HFFc6 (cell line): Measurements from ENCODE around the gene SLC44A3. TPM values are rescaled to one million over a fixed set of nuclear protein-coding genes. Genes with fewer than 3 reads are reported as not detected.

Experiments
- DNase-seq: peaks from one replicate; pipeline ENCODE4 v3.0.0-alpha.2; 2018
- H3K27ac Mint-ChIP-seq: 2 replicates; pipeline ENCODE4 v1.8.0; 2020; ENCODE audit warnings: mild to moderate bottlenecking, mixed read lengths
- H3K27me3 Mint-ChIP-seq: 2 replicates; pipeline ENCODE4 v1.8.0; 2021; ENCODE audit warnings: mild to moderate bottlenecking, moderate library complexity, mixed read lengths; ENCODE audit not compliant: insufficient read depth
- H3K36me3 Mint-ChIP-seq: 2 replicates; pipeline ENCODE4 v1.8.0; 2021; ENCODE audit warnings: low read depth, mixed read lengths
- H3K4me1 Mint-ChIP-seq: 2 replicates; pipeline ENCODE4 v1.8.0; 2020; ENCODE audit warnings: low read depth, mixed read lengths
- H3K4me3 Mint-ChIP-seq: 2 replicates; pipeline ENCODE4 v1.8.0; 2020; ENCODE audit warnings: mild to moderate bottlenecking, moderate library complexity, mixed read lengths
- H3K9me3 Mint-ChIP-seq: 2 replicates; pipeline ENCODE4 v1.8.0; 2020; ENCODE audit warnings: mild to moderate bottlenecking, mixed read lengths
- total RNA-seq, 6 experiments: library from RNA; stranded (reverse); fragmentation: NEBNext Ultra II Directional; extraction: Animal tissue kit (Norgen Biotek cat#: 25700); gene quantifications; 2 replicates in 1 of 6; 3 replicates in 5 of 6; pipeline ENCODE4 v1.2.3, GENCODE V29; 2021
- TF ChIP-seq, protein P1 (sequence below): fragments of 200-600 bp; sonication (generic); IDR thresholded peaks from 2 replicates; pipeline ENCODE4 v1.5.0; 2021; ENCODE audit warnings: antibody characterized with exemption, mild to moderate bottlenecking

The SLC44A3 gene
- total RNA-seq, 6 experiments from 2014 or later, result 0.62 to 1.8 (median 0.73) TPM

DNA sequence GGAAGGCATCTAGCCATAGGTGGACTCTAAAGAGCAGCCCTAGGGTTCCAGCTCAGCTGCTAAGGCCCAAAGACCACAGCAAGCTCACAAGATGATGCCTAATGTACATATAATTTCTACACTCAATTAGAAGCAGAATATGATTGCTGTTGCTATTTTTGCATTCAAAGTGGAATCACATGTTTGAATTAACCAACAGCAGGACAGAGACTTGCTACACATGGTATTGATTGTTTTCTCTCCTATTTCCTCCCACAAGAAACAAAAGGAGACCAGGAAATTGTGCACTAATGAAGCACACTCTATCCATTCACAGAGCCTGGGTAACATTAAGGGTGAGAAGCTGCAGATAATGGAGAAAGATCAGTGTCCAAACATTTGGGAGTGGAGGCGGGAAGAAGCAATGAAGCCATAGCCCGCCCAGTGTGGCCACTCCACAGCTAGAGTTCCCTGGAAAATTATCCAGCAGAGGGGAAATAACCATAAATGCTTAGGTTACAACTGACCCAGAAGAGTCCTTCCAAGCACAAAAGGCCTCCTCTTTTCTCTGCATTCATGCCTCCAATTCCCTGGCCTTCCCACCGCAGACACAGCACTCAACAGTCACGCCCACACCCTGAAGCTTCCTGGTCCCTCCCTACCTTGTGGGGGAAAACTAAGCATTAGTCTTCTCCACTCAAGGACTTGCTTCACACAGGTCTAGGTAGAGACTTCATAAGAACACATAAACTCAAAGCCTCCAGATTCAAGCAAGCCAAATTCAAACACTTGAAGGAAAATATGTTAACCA lies 99.3 kb downstream of the SLC44A3 start:
- DNase-seq, result no peak
- TF ChIP-seq, protein P1, sequence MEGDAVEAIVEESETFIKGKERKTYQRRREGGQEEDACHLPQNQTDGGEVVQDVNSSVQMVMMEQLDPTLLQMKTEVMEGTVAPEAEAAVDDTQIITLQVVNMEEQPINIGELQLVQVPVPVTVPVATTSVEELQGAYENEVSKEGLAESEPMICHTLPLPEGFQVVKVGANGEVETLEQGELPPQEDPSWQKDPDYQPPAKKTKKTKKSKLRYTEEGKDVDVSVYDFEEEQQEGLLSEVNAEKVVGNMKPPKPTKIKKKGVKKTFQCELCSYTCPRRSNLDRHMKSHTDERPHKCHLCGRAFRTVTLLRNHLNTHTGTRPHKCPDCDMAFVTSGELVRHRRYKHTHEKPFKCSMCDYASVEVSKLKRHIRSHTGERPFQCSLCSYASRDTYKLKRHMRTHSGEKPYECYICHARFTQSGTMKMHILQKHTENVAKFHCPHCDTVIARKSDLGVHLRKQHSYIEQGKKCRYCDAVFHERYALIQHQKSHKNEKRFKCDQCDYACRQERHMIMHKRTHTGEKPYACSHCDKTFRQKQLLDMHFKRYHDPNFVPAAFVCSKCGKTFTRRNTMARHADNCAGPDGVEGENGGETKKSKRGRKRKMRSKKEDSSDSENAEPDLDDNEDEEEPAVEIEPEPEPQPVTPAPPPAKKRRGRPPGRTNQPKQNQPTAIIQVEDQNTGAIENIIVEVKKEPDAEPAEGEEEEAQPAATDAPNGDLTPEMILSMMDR, result no peak

GRCh38 chr1:94920061-94920460 lies 99.9 kb downstream of the SLC44A3 start:
- Mint-ChIP-seq H3K9me3 (no peaks in the 10 kb centered on the region), H3K27ac (peak overlapping the region; percentile 55), H3K36me3 (peaks cover 52% of the 10 kb centered on the region), H3K27me3 (peaks cover 1% of the 10 kb centered on the region; the same call in 1 of the 2 replicates), H3K4me3 (peak overlapping the region; percentile 22; the same call in 1 of the 2 replicates), H3K4me1 (peaks cover 80% of the 10 kb centered on the region)
- TF ChIP-seq, protein P1, result no peak
- DNase-seq, result no peak

More for the DNA sequence above, 99.3 kb downstream of the SLC44A3 start:
- Mint-ChIP-seq H3K4me3 (no peak overlapping the region), H3K9me3 (no peaks in the 10 kb centered on the region), H3K36me3 (peaks cover 52% of the 10 kb centered on the region), H3K27me3 (peaks cover 1% of the 10 kb centered on the region; the same call in 1 of the 2 replicates), H3K27ac (peak overlapping the region; percentile 55), H3K4me1 (peaks cover 76% of the 10 kb centered on the region)

DNA sequence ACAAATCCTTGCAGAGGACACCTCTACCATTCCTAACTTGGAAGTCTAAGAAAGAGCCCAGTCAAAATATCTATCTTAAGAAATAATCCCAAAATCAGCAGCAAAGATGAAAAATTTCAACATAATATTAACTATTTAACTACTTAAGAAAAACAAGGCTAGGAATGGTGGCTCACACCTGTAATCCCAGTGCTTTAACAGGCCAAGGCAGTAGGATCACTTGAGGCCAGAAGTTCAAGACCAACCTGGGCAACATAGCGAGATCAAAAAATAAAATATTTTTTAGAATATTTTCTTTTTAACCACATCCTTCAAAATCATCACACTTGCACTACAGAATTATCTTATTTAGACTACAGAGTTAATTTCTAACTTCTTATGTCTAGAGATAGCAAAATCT lies 101.8 kb downstream of the SLC44A3 start:
- Mint-ChIP-seq H3K27me3 (peaks cover 1% of the 10 kb centered on the region; the same call in 1 of the 2 replicates), H3K4me3 (no peak overlapping the region), H3K4me1 (peaks cover 77% of the 10 kb centered on the region), H3K9me3 (no peaks in the 10 kb centered on the region), H3K27ac (peak overlapping the region; percentile 21; the same call in 1 of the 2 replicates), H3K36me3 (peaks cover 56% of the 10 kb centered on the region)
- DNase-seq, result no peak
- TF ChIP-seq, protein P1, result no peak

GRCh38 chr1:94922761-94923331 lies 102.7 kb downstream of the SLC44A3 start:
- Mint-ChIP-seq H3K27me3 (peaks cover 1% of the 10 kb centered on the region), H3K36me3 (peaks cover 50% of the 10 kb centered on the region), H3K4me1 (peaks cover 75% of the 10 kb centered on the region), H3K4me3 (peak overlapping the region; percentile 98), H3K27ac (peak overlapping the region; percentile 92), H3K9me3 (no peaks in the 10 kb centered on the region)
- TF ChIP-seq, protein P1, result no peak
- peak; percentile 22 for DNase-seq

GRCh38 chr1:94925004-94925403 lies 104.8 kb downstream of the SLC44A3 start:
- Mint-ChIP-seq H3K4me1 (peaks cover 62% of the 10 kb centered on the region), H3K4me3 (peak overlapping the region; percentile 98), H3K9me3 (no peaks in the 10 kb centered on the region), H3K27me3 (no peaks in the 10 kb centered on the region; the same call in 1 of the 2 replicates), H3K36me3 (peaks cover 44% of the 10 kb centered on the region), H3K27ac (peak overlapping the region; percentile 92)
- no peak for DNase-seq
- TF ChIP-seq, protein P1, result no peak
